HepG2 (cell line): ENCODE measurements around the gene EMID1. TPM values are rescaled to one million over a fixed set of nuclear protein-coding genes. Genes with fewer than 3 reads are reported as not detected.

Source experiments
- ATAC-seq: fragments of 200-7000 bp; cut with Tn5 transposase; 3 replicates; pipeline ENCODE4 v1.9.1; 2020; ENCODE audit warnings: mild to moderate bottlenecking, moderate library complexity
- BruUV-seq: library from RNA; stranded (reverse); fragments of 400-500 nt; replicated peaks from 2 replicates; lab custom pipeline; 2021; lab: Mats Ljungman, UMichigan
- CTCF ChIA-PET: fragments of 300-600 bp; formaldehyde crosslinking; extraction: SDS; loops from one replicate; lab custom pipeline; 2021; ENCODE audit warnings: low total read pairs, inconsistent platforms, low intra/inter-chr PET ratio; lab: Yijun Ruan, JAX
- POLR2A ChIA-PET: fragments of 350-600 bp; sonication (Branson Sonifier 250); formaldehyde crosslinking; loops from one replicate; lab custom pipeline; 2020; ENCODE audit warnings: antibody characterized with exemption, inconsistent platforms; lab: Yijun Ruan, JAX
- DNase-seq: peaks from one replicate; pipeline ENCODE4 v3.0.0-alpha.2; 2015; ENCODE audit warnings: low spot score
- FAIRE-seq: peaks from 3 replicates; lab custom pipeline; 2011; peaks lifted over from hg19 to GRCh38; lab: Jason Lieb, UNC
- H2AFZ ChIP-seq: one replicate; pipeline ENCODE4 v1.6.1; 2011; ENCODE audit warnings: low read length, inconsistent platforms
- H3K27ac ChIP-seq: fragments of 300-600 bp; 3 replicates; pipeline ENCODE4 v1.8.0; 2011; ENCODE audit warnings: mixed run types, mild to moderate bottlenecking, mixed read lengths, low read length, inconsistent platforms; ENCODE audit not compliant: insufficient read depth; ENCODE audit errors: extremely low read length
- H3K27me3 ChIP-seq, 2 experiments: fragments of 200-600 bp in 1 of 2; 2 replicates in 1 of 2; 3 replicates in 1 of 2; pipeline versions ENCODE4 v1.6.0 to v1.8.0; 2011; ENCODE audit warnings: low read length in 2 of 2, mild to moderate bottlenecking in 2 of 2, moderate library complexity in 2 of 2, inconsistent platforms in 1 of 2; ENCODE audit not compliant: insufficient read depth in 2 of 2, control insufficient read depth in 1 of 2
- H3K36me3 ChIP-seq, 2 experiments: fragments of 200-600 bp in 1 of 2; replicated peaks in 1 of 2; 2 replicates in 1 of 2; 3 replicates in 1 of 2; pipeline versions ENCODE4 v1.5.1 to v1.8.0; 2011; ENCODE audit warnings: low read length in 2 of 2, inconsistent platforms in 1 of 2; ENCODE audit not compliant: insufficient read depth in 2 of 2, control insufficient read depth in 1 of 2
- H3K4me1 ChIP-seq: 2 replicates; pipeline ENCODE4 v1.5.1; 2012; ENCODE audit warnings: low read length, inconsistent platforms; ENCODE audit not compliant: insufficient read depth
- H3K4me2 ChIP-seq: 2 replicates; pipeline ENCODE4 v1.6.0; 2011; ENCODE audit warnings: low read depth, low read length, inconsistent platforms
- H3K4me3 ChIP-seq, 3 experiments: fragments of 200-600 bp in 1 of 3; sonication (generic), shearing (Covaris generic) in 1 of 3; replicated peaks in 1 of 3; 2 replicates each; pipeline ENCODE4 v1.5.1; 2011 to 2016; ENCODE audit warnings: low read length in 3 of 3, inconsistent platforms in 2 of 3, low read depth in 2 of 3, mild to moderate bottlenecking in 2 of 3, control low read depth in 1 of 3, mixed read lengths in 1 of 3; ENCODE audit not compliant: insufficient read depth in 1 of 3
- H3K79me2 ChIP-seq: one replicate; pipeline ENCODE4 v1.6.1; 2011; ENCODE audit warnings: low read length, inconsistent platforms; ENCODE audit not compliant: insufficient read depth
- H3K9ac ChIP-seq: 2 replicates; pipeline ENCODE4 v1.6.0; 2011; ENCODE audit warnings: mild to moderate bottlenecking, low read depth, low read length, inconsistent platforms; ENCODE audit not compliant: insufficient read depth
- H3K9me3 ChIP-seq: 2 replicates; pipeline ENCODE4 v1.5.1; 2012; ENCODE audit warnings: mild to moderate bottlenecking, low read length
- H4K20me1 ChIP-seq: 2 replicates; pipeline ENCODE4 v1.6.0; 2011; ENCODE audit warnings: inconsistent platforms, mild to moderate bottlenecking, low read length, moderate library complexity; ENCODE audit not compliant: insufficient read depth
- ARNT2 ChIP-seq: sonication (generic); formaldehyde crosslinking; IDR thresholded peaks from 2 replicates; pipeline ENCODE4 v1.8.0; 2022; ENCODE audit warnings: mild to moderate bottlenecking, low read depth, missing genetic modification reagents, moderate library complexity
- FOXA3 ChIP-seq: IDR thresholded peaks from 2 replicates; pipeline ENCODE4 v1.6.1; 2016; ENCODE audit warnings: missing genetic modification reagents, missing compliant biosample characterization
- HNF4A ChIP-seq: sonication (generic); formaldehyde crosslinking; IDR thresholded peaks from 2 replicates; pipeline ENCODE4 v1.4.0; 2020; ENCODE audit warnings: missing genetic modification reagents
- KAT7 ChIP-seq: IDR thresholded peaks from 2 replicates; pipeline ENCODE4 v1.6.1; 2018; ENCODE audit warnings: borderline replicate concordance, missing compliant biosample characterization
- KDM2A ChIP-seq: sonication (generic); formaldehyde crosslinking; IDR thresholded peaks from 2 replicates; pipeline ENCODE4 v1.4.0; 2020; ENCODE audit warnings: low read depth, missing genetic modification reagents, borderline replicate concordance
- KLF15 ChIP-seq: sonication (generic); formaldehyde crosslinking; IDR thresholded peaks from 2 replicates; pipeline ENCODE4 v1.8.1; 2023; ENCODE audit warnings: borderline replicate concordance, mild to moderate bottlenecking, inconsistent platforms, missing genetic modification reagents, mixed read lengths
- SP140L ChIP-seq: sonication (generic); formaldehyde crosslinking; IDR thresholded peaks from 2 replicates; pipeline ENCODE4 v1.4.0; 2020; ENCODE audit warnings: missing genetic modification reagents, borderline replicate concordance
- ZNF614 ChIP-seq: IDR thresholded peaks from 2 replicates; pipeline ENCODE4 v1.6.1; 2018; ENCODE audit warnings: missing biosample characterization, missing genetic modification reagents, inconsistent platforms, borderline replicate concordance
- WGBS: methylation state at CpG from one replicate; pipeline ENCODE4 v1.1.6; 2017; ENCODE audit warnings: low lambda C conversion rate; 5-methylcytosine and 5-hydroxymethylcytosine counted together
- in situ Hi-C: cut with HindIII; loops from 2 replicates; pipeline ENCODE4 v1.10.0; 2017; ENCODE audit warnings: low pct_unique_long_range_greater_than_20kb; ENCODE audit not compliant: extremely low pct_ligation_motif_present
- intact Hi-C: fragments of 100-400 bp; cut with micrococcal nuclease; formaldehyde crosslinking; loops from one replicate; pipeline ENCODE4 v1.10.0; 2022; ENCODE audit not compliant: unreplicated experiment
- polyA plus RNA-seq, 8 experiments: library from polyadenylated mRNA; depleted of rRNA in 3 of 8; stranded (reverse) in 7 of 8; unstranded in 1 of 8; fragments of >200 nt; fragmentation: Illumina TruSeq in 4 of 8; extraction: Trizol in 4 of 8; gene quantifications; 2 replicates each; pipeline versions ENCODE4 v1.2.1 to v1.2.3, GENCODE V29; 2011 to 2016; ENCODE audit warnings: low read depth in 4 of 8, missing spikeins in 1 of 8, mixed read lengths in 1 of 8; ENCODE audit not compliant: insufficient read depth in 1 of 8
- total RNA-seq, 5 experiments: library from RNA; depleted of rRNA; stranded (reverse); fragments of >200 nt; fragmentation: Illumina TruSeq; extraction: Trizol; gene quantifications; 2 replicates each; pipeline ENCODE4 v1.2.3, GENCODE V29; 2016; ENCODE audit warnings: low read depth in 1 of 5
- TF ChIP-seq, protein P1 (sequence below): IDR thresholded peaks from 2 replicates; pipeline ENCODE4 v1.6.1; 2012; ENCODE audit warnings: inconsistent platforms
- TF ChIP-seq, protein P2 (sequence below): sonication (generic); formaldehyde crosslinking; IDR thresholded peaks from 2 replicates; pipeline ENCODE4 v1.5.1; 2020; ENCODE audit warnings: missing genetic modification reagents, mild to moderate bottlenecking, borderline replicate concordance
- TF ChIP-seq, protein P3 (sequence below): sonication (generic); formaldehyde crosslinking; conservative IDR thresholded peaks from 2 replicates; pipeline ENCODE4 v1.8.0; 2022; ENCODE audit warnings: missing genetic modification reagents
- TF ChIP-seq, protein P4 (sequence below): sonication (generic); formaldehyde crosslinking; IDR thresholded peaks from 2 replicates; pipeline ENCODE4 v1.4.0; 2020; ENCODE audit warnings: missing genetic modification reagents, borderline replicate concordance
- TF ChIP-seq, protein P5 (sequence below): sonication (generic); formaldehyde crosslinking; IDR thresholded peaks from 2 replicates; pipeline ENCODE4 v1.8.0; 2022; ENCODE audit warnings: mild to moderate bottlenecking, missing genetic modification reagents, borderline replicate concordance

Gene EMID1
- total and polyA plus RNA-seq, 2 of the 13 experiments (the other 11 are each of a cell fraction or from before 2014, with no cell fraction given): 0.45 to 0.82 TPM

DNA sequence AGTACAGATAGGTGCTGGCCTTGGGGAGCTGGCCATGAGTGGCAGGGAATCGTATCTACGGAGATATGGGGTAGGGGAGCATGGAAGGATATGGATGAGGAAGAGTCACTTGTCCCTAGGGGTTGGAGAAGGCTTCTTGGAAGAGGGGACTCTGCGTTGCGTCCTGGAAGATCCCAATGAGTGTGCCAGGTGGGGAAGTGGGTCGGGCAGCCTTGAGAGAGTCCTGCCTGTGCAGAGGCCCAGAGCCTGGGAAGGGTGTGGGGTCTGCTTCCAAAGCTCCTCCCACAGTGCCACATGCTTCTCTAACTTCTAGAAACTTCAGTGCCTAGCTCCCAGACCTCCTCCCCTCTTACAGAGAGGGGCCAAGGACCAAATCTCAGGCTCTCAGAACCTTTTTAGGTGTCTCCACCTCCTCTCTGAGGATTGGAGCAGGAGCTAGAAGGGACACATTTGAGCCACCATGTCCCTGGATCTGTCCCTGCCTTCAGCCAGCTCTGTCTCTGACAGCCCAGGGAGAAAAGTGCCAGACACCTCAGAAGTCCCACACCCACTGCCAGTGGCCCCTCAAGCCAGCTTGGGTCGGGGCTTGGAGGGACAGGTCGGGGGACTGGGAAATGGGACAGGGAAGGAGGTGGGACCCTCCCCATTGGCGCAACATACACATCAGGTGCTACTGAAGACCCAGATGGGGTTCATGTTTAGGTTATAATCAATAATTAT lies 51.1 kb downstream of the EMID1 start:
- Histone ChIP-seq H3K79me2 (no peaks in the 10 kb centered on the region), H4K20me1 (no peaks in the 10 kb centered on the region), H3K27me3 (no peaks in the 10 kb centered on the region), H3K36me3 (peaks cover 0 to 2% of the 10 kb centered on the region in 2 experiments; a peak in 1 of 5 replicates), H3K27ac (no peak overlapping the region), H3K4me3 (no peak overlapping the region), H3K9ac (no peak overlapping the region), H3K4me1 (peaks cover 11% of the 10 kb centered on the region), H2AFZ (no peak overlapping the region), H3K4me2 (no peak overlapping the region), H3K9me3 (no peaks in the 10 kb centered on the region)
- ATAC-seq (no peak), FAIRE-seq (no peak), DNase-seq (no peak)
- ChIA-PET CTCF (no interaction called here), POLR2A (no interaction called here)
- 64% methylated on average over 8 of the region's 8 CpGs for WGBS
- in situ Hi-C loops: loop anchor here (10.0 kb wide), 1 partner anchor 392 kb away; no protein-coding TSS in a partner anchor
- intact Hi-C loops: no loop called here
- no TSS peak for BruUV-seq
- no peak for TF ChIP-seq HNF4A (CRISPR knock-in tag)
- TF ChIP-seq, protein P1, sequence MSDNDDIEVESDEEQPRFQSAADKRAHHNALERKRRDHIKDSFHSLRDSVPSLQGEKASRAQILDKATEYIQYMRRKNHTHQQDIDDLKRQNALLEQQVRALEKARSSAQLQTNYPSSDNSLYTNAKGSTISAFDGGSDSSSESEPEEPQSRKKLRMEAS: no peak
- no peak for TF ChIP-seq SP140L
- TF ChIP-seq KAT7: no peak
- TF ChIP-seq, protein P2, sequence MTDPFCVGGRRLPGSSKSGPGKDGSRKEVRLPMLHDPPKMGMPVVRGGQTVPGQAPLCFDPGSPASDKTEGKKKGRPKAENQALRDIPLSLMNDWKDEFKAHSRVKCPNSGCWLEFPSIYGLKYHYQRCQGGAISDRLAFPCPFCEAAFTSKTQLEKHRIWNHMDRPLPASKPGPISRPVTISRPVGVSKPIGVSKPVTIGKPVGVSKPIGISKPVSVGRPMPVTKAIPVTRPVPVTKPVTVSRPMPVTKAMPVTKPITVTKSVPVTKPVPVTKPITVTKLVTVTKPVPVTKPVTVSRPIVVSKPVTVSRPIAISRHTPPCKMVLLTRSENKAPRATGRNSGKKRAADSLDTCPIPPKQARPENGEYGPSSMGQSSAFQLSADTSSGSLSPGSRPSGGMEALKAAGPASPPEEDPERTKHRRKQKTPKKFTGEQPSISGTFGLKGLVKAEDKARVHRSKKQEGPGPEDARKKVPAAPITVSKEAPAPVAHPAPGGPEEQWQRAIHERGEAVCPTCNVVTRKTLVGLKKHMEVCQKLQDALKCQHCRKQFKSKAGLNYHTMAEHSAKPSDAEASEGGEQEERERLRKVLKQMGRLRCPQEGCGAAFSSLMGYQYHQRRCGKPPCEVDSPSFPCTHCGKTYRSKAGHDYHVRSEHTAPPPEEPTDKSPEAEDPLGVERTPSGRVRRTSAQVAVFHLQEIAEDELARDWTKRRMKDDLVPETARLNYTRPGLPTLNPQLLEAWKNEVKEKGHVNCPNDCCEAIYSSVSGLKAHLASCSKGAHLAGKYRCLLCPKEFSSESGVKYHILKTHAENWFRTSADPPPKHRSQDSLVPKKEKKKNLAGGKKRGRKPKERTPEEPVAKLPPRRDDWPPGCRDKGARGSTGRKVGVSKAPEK (CRISPR knock-in tag): no peak
- TF ChIP-seq, protein P3, sequence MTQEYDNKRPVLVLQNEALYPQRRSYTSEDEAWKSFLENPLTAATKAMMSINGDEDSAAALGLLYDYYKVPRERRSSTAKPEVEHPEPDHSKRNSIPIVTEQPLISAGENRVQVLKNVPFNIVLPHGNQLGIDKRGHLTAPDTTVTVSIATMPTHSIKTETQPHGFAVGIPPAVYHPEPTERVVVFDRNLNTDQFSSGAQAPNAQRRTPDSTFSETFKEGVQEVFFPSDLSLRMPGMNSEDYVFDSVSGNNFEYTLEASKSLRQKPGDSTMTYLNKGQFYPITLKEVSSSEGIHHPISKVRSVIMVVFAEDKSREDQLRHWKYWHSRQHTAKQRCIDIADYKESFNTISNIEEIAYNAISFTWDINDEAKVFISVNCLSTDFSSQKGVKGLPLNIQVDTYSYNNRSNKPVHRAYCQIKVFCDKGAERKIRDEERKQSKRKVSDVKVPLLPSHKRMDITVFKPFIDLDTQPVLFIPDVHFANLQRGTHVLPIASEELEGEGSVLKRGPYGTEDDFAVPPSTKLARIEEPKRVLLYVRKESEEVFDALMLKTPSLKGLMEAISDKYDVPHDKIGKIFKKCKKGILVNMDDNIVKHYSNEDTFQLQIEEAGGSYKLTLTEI (CRISPR knock-in tag): no peak
- TF ChIP-seq ARNT2 (CRISPR knock-in tag): no peak
- no peak for TF ChIP-seq KLF15 (CRISPR knock-in tag)
- no peak for TF ChIP-seq FOXA3 (CRISPR knock-in tag)
- TF ChIP-seq, protein P4, sequence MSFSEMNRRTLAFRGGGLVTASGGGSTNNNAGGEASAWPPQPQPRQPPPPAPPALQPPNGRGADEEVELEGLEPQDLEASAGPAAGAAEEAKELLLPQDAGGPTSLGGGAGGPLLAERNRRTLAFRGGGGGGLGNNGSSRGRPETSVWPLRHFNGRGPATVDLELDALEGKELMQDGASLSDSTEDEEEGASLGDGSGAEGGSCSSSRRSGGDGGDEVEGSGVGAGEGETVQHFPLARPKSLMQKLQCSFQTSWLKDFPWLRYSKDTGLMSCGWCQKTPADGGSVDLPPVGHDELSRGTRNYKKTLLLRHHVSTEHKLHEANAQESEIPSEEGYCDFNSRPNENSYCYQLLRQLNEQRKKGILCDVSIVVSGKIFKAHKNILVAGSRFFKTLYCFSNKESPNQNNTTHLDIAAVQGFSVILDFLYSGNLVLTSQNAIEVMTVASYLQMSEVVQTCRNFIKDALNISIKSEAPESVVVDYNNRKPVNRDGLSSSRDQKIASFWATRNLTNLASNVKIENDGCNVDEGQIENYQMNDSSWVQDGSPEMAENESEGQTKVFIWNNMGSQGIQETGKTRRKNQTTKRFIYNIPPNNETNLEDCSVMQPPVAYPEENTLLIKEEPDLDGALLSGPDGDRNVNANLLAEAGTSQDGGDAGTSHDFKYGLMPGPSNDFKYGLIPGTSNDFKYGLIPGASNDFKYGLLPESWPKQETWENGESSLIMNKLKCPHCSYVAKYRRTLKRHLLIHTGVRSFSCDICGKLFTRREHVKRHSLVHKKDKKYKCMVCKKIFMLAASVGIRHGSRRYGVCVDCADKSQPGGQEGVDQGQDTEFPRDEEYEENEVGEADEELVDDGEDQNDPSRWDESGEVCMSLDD (CRISPR knock-in tag): no peak
- no peak for TF ChIP-seq KDM2A (CRISPR knock-in tag)
- TF ChIP-seq ZNF614: no peak
- TF ChIP-seq, protein P5, sequence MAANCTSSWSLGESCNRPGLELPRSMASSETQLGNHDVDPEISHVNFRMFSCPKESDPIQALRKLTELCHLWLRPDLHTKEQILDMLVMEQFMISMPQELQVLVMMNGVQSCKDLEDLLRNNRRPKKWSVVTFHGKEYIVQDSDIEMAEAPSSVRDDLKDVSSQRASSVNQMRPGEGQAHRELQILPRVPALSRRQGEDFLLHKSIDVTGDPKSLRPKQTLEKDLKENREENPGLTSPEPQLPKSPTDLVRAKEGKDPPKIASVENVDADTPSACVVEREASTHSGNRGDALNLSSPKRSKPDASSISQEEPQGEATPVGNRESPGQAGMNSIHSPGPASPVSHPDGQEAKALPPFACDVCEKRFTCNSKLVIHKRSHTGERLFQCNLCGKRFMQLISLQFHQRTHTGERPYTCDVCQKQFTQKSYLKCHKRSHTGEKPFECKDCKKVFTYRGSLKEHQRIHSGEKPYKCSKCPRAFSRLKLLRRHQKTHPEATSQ (CRISPR knock-in tag): no peak
